ENCODE measurements around the gene TRAPPC3L. TPM values are rescaled to one million over a fixed set of nuclear protein-coding genes. Genes with fewer than 3 reads are reported as not detected.

The TRAPPC3L gene
- total RNA-seq, 4 donors from 2014 or later: not detected

- Histone ChIP-seq H3K27ac (peak overlapping the region in 2 of 4 donors; percentile 43 to 50), H3K9me3 (no peaks in the 10 kb centered on the region), H3K36me3 (no peaks in the 10 kb centered on the region), H3K4me1 (peaks cover 16 to 17% of the 10 kb centered on the region in 2 donors), H3K27me3 (no peaks in the 10 kb centered on the region), H3K4me3 (peak overlapping the region; percentile 45 to 56 (median 49))
- in situ Hi-C loops (cut with MboI; ENCODE audit: low sequenced_read_pairs in 4 of 4) (loop anchor here in 1 of 4 donors (10.0 kb wide), 1 partner anchor 280 kb away; no protein-coding TSS in a partner anchor), intact Hi-C loops (cut with DNase I; ENCODE audit: low total_unique reads) (loop anchor here (1.0 to 5.0 kb wide), 2 partner anchors 31 to 348 kb away; no protein-coding TSS in a partner anchor)
- DNase-seq (peak in 1 of 2 donors; percentile 5), ATAC-seq (peak; percentile 25 to 36)
- TF ChIP-seq, protein P1, sequence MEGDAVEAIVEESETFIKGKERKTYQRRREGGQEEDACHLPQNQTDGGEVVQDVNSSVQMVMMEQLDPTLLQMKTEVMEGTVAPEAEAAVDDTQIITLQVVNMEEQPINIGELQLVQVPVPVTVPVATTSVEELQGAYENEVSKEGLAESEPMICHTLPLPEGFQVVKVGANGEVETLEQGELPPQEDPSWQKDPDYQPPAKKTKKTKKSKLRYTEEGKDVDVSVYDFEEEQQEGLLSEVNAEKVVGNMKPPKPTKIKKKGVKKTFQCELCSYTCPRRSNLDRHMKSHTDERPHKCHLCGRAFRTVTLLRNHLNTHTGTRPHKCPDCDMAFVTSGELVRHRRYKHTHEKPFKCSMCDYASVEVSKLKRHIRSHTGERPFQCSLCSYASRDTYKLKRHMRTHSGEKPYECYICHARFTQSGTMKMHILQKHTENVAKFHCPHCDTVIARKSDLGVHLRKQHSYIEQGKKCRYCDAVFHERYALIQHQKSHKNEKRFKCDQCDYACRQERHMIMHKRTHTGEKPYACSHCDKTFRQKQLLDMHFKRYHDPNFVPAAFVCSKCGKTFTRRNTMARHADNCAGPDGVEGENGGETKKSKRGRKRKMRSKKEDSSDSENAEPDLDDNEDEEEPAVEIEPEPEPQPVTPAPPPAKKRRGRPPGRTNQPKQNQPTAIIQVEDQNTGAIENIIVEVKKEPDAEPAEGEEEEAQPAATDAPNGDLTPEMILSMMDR (IDR thresholded peaks at IDR 0.05 in 4 of 5, conservative IDR thresholded peaks at IDR 0.05 in 1 of 5): no peak
- TF ChIP-seq POLR2A (IDR thresholded peaks at IDR 0.05): no peak
Observed at GRCh38 chr6:116564921-116565872, 19.7 kb upstream of the TRAPPC3L start.

- in situ Hi-C loops (cut with MboI; ENCODE audit: low sequenced_read_pairs in 4 of 4): loop anchor here in 1 of 4 donors (10.0 kb wide), 1 partner anchor 280 kb away; no protein-coding TSS in a partner anchor
- Histone ChIP-seq H3K36me3 (no peaks in the 10 kb centered on the region), H3K4me3 (no peak overlapping the region), H3K27me3 (no peaks in the 10 kb centered on the region), H3K27ac (no peak overlapping the region), H3K4me1 (peaks cover 8% of the 10 kb centered on the region in 2 donors), H3K9me3 (no peaks in the 10 kb centered on the region)
- ATAC-seq (no peak), DNase-seq (no peak)
- intact Hi-C loops (cut with DNase I; ENCODE audit: low total_unique reads): loop anchor here (1.0 to 5.0 kb wide), 2 partner anchors 30 to 347 kb away; no protein-coding TSS in a partner anchor
- TF ChIP-seq POLR2A (IDR thresholded peaks at IDR 0.05): no peak
- TF ChIP-seq, protein P1 (IDR thresholded peaks at IDR 0.05 in 4 of 5, conservative IDR thresholded peaks at IDR 0.05 in 1 of 5): no peak
Observed at GRCh38 chr6:116564311-116564710, 18.8 kb upstream of the TRAPPC3L start.

DNA sequence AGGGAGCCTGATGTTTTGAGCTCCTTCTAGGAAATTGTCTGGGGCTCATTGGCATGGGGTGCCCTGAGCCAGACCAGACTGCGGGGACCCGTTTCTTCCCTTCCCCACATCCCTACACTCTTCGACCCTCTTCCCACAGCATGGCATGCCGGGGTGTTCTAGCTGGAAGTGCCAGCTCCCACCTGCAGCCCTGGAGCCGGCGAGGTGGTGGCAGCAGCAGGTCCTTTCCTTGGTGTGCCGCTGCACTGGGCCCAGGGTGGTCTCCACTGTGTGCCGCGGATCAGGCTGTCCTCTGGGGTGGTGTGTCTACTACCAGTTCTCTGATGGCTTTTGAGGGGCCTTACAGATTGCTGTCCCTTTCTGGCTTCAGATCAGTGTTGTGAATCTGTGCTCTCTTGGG lies 18.3 kb upstream of the TRAPPC3L start:
- no peak overlapping the region for H3K4me3 ChIP-seq
- H3K4me1 ChIP-seq: peaks cover 3 to 4% of the 10 kb centered on the region in 2 donors
- H3K27me3 ChIP-seq: no peaks in the 10 kb centered on the region
- no peak for TF ChIP-seq POLR2A (IDR thresholded peaks at IDR 0.05)
- TF ChIP-seq, protein P1 (IDR thresholded peaks at IDR 0.05 in 4 of 5, conservative IDR thresholded peaks at IDR 0.05 in 1 of 5): no peak
- no peak for ATAC-seq
- intact Hi-C loops (cut with DNase I; ENCODE audit: low total_unique reads): loop anchor here (1.0 to 5.0 kb wide), 2 partner anchors 30 to 347 kb away; no protein-coding TSS in a partner anchor
- DNase-seq: no peak
- in situ Hi-C loops (cut with MboI; ENCODE audit: low sequenced_read_pairs in 4 of 4): loop anchor here in 1 of 4 donors (10.0 kb wide), 1 partner anchor 279 kb away; no protein-coding TSS in a partner anchor
- no peaks in the 10 kb centered on the region for H3K36me3 ChIP-seq
- no peaks in the 10 kb centered on the region for H3K9me3 ChIP-seq
- no peak overlapping the region for H3K27ac ChIP-seq

GRCh38 chr6:116562614-116563013 lies 17.1 kb upstream of the TRAPPC3L start:
- DNase-seq (no peak), ATAC-seq (no peak)
- no peaks in the 10 kb centered on the region for H3K36me3 ChIP-seq
- H3K27ac ChIP-seq: no peak overlapping the region
- H3K4me3 ChIP-seq: no peak overlapping the region
- H3K4me1 ChIP-seq: peaks cover 0 to 17% of the 10 kb centered on the region in 2 donors
- TF ChIP-seq POLR2A (IDR thresholded peaks at IDR 0.05): no peak
- in situ Hi-C loops (cut with MboI; ENCODE audit: low sequenced_read_pairs in 4 of 4) (loop anchor here in 1 of 4 donors (10.0 kb wide), 1 partner anchor 278 kb away; no protein-coding TSS in a partner anchor), intact Hi-C loops (cut with DNase I; ENCODE audit: low total_unique reads) (loop anchor here (5.0 kb wide), 1 partner anchor 345 kb away; no protein-coding TSS in a partner anchor)
- no peaks in the 10 kb centered on the region for H3K9me3 ChIP-seq
- H3K27me3 ChIP-seq: no peaks in the 10 kb centered on the region

- in situ Hi-C loops (cut with MboI; ENCODE audit: low sequenced_read_pairs in 4 of 4) (loop anchor here in 1 of 4 donors (10.0 kb wide), 1 partner anchor 277 kb away; no protein-coding TSS in a partner anchor), intact Hi-C loops (cut with DNase I; ENCODE audit: low total_unique reads) (loop anchor here (5.0 kb wide), 1 partner anchor 345 kb away; no protein-coding TSS in a partner anchor)
- H3K9me3 ChIP-seq: no peaks in the 10 kb centered on the region
- no peaks in the 10 kb centered on the region for H3K27me3 ChIP-seq
- DNase-seq (no peak), ATAC-seq (no peak)
- no peaks in the 10 kb centered on the region for H3K36me3 ChIP-seq
- H3K4me3 ChIP-seq: no peak overlapping the region
- peaks cover 0 to 22% of the 10 kb centered on the region in 2 donors for H3K4me1 ChIP-seq
- TF ChIP-seq POLR2A (IDR thresholded peaks at IDR 0.05): no peak
- TF ChIP-seq, protein P1 (IDR thresholded peaks at IDR 0.05 in 4 of 5, conservative IDR thresholded peaks at IDR 0.05 in 1 of 5): no peak
- no peak overlapping the region for H3K27ac ChIP-seq
Observed at GRCh38 chr6:116562019-116562403, 16.5 kb upstream of the TRAPPC3L start.

Data from gastrocnemius medialis (tissue), 4 donors.